Esophagus muscularis mucosa (tissue), 4 donors: Measurements from ENCODE around the gene RPRD2. TPM values are rescaled to one million over a fixed set of nuclear protein-coding genes. Genes with fewer than 3 reads are reported as not detected.

Source experiments
- DNase-seq: peaks from one replicate; pipeline ENCODE4 v3.0.0-alpha.2; 2017; ENCODE audit errors: extremely low spot score
- H3K27ac ChIP-seq, 4 donors: fragments of 200-600 bp; sonication (generic); replicated peaks in 1 of 4; 1 replicate in 3 of 4; 2 replicates in 1 of 4; pipeline ENCODE4 v1.5.1; 2016 to 2019; ENCODE audit warnings: mild to moderate bottlenecking in 1 of 4
- H3K27me3 ChIP-seq, 4 donors: fragments of 200-600 bp; sonication (generic); one replicate each; pipeline versions ENCODE4 v1.5.1 to v1.6.0; 2016 to 2019
- H3K36me3 ChIP-seq, 4 donors: fragments of 200-600 bp; sonication (generic); one replicate each; pipeline ENCODE4 v1.5.1; 2016 to 2019
- H3K4me1 ChIP-seq, 4 donors: fragments of 200-600 bp; sonication (generic); one replicate each; pipeline ENCODE4 v1.5.1; 2016 to 2019
- H3K4me3 ChIP-seq, 4 donors: fragments of 200-600 bp; sonication (generic); 1 replicate in 2 of 4; 2 replicates in 2 of 4; pipeline ENCODE4 v1.5.1; 2016 to 2019; ENCODE audit warnings: mild to moderate bottlenecking in 4 of 4, moderate library complexity in 1 of 4
- H3K9me3 ChIP-seq, 4 donors: fragments of 200-600 bp; sonication (generic); 1 replicate in 3 of 4; 2 replicates in 1 of 4; pipeline ENCODE4 v1.5.1; 2016 to 2019
- EP300 ChIP-seq: sonication (generic); formaldehyde crosslinking; IDR thresholded peaks from one replicate; pipeline ENCODE4 v1.6.1; 2017; ENCODE audit warnings: antibody characterized with exemption
- POLR2A ChIP-seq: fragments of 450-650 bp; IDR thresholded peaks from one replicate; pipeline ENCODE4 v1.6.1; 2017; ENCODE audit warnings: antibody characterized with exemption, moderate library complexity, mild to moderate bottlenecking, low read depth
- POLR2AphosphoS5 ChIP-seq, 2 donors: sonication (generic); formaldehyde crosslinking; IDR thresholded peaks; one replicate each; pipeline ENCODE4 v1.6.1; 2017; ENCODE audit warnings: antibody characterized with exemption in 2 of 2
- WGBS: methylation state at CpG from one replicate; pipeline ENCODE4 v1.1.5; 2018; 5-methylcytosine and 5-hydroxymethylcytosine counted together
- intact Hi-C: fragments of 100-400 bp; cut with DNase I; formaldehyde crosslinking; loops from one replicate; pipeline ENCODE4 v1.15.1; 2023
- total RNA-seq, 4 donors: library from RNA; depleted of rRNA; stranded (reverse); fragments of >200 nt; gene quantifications; one replicate each; pipeline versions ENCODE4 v1.1.0 to v1.2.1, GENCODE V29; 2016
- TF ChIP-seq, protein P1 (sequence below), 3 experiments: fragments of 200-600 bp in 2 of 3; fragments of 450-650 bp in 1 of 3; sonication (generic) in 2 of 3; IDR thresholded peaks; one replicate each; pipeline ENCODE4 v1.5.1; 2017 to 2019; ENCODE audit warnings: antibody characterized with exemption in 3 of 3, mild to moderate bottlenecking in 2 of 3, moderate library complexity in 1 of 3

RPRD2 gene
- total RNA-seq, 4 donors from 2014 or later: 20.0 to 27.9 (median 24.8) TPM

DNA sequence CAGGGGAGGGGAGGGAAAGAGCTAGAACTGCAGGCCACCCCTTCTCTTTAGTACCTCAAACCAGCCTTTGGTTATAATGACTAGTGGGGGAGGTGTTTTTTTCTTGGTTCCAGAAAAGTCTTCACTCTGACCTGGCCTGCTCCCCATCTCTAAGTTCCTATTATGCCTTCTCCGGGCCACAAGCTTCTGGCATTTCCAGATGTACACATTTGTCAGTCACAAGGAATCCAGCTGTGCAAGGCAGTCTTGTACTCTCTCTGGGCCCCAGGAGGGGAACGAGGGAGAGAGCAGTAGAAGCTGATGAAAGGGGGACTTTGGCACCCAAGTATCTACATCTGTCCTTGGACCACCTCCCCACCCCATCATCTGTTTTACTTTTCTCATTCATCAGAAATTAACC is 148.9 kb downstream of the RPRD2 start:
- Histone ChIP-seq H3K27me3 (no peaks in the 10 kb centered on the region), H3K4me3 (no peak overlapping the region), H3K36me3 (peaks cover 0 to 25% (median 15%) of the 10 kb centered on the region in 4 donors), H3K4me1 (peaks cover 12 to 50% (median 47%) of the 10 kb centered on the region in 4 donors), H3K27ac (no peak overlapping the region), H3K9me3 (no peaks in the 10 kb centered on the region)
- intact Hi-C loops: loop anchor here (5.0 kb wide), 1 partner anchor 41 kb away; no protein-coding TSS in a partner anchor
- 46% methylated on average over 2 of the region's 2 CpGs for WGBS
- TF ChIP-seq POLR2A: no peak
- TF ChIP-seq EP300: no peak
- TF ChIP-seq POLR2AphosphoS5 (IDR thresholded peaks at IDR 0.05): no peak
- TF ChIP-seq, protein P1, sequence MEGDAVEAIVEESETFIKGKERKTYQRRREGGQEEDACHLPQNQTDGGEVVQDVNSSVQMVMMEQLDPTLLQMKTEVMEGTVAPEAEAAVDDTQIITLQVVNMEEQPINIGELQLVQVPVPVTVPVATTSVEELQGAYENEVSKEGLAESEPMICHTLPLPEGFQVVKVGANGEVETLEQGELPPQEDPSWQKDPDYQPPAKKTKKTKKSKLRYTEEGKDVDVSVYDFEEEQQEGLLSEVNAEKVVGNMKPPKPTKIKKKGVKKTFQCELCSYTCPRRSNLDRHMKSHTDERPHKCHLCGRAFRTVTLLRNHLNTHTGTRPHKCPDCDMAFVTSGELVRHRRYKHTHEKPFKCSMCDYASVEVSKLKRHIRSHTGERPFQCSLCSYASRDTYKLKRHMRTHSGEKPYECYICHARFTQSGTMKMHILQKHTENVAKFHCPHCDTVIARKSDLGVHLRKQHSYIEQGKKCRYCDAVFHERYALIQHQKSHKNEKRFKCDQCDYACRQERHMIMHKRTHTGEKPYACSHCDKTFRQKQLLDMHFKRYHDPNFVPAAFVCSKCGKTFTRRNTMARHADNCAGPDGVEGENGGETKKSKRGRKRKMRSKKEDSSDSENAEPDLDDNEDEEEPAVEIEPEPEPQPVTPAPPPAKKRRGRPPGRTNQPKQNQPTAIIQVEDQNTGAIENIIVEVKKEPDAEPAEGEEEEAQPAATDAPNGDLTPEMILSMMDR (IDR thresholded peaks at IDR 0.05): no peak
- DNase-seq: no peak

DNA sequence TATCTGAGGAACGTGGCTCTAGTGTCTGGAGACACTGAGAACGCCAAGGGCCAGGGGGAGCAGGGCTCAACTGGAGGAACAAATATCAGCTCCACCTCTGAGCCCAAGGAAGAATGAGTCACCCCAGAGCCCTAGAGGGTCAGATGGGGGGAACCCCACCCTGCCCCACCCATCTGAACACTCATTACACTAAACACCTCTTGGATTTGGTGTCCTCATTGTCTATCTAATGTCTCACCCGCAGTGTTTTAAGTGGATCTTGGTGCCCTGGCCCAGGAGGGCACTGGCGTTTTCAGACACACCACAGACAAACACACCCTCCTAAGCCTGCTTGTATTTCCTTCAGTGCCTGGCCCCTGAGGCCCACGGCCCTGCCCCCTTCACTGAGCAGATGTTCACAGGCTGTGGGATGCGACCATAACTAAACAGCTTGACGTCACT is 149.4 kb downstream of the RPRD2 start:
- H3K9me3 ChIP-seq: no peaks in the 10 kb centered on the region
- 96% methylated on average over 7 of the region's 7 CpGs for WGBS
- DNase-seq: no peak
- intact Hi-C loops: loop anchor here (5.0 kb wide), 1 partner anchor 41 kb away; no protein-coding TSS in a partner anchor
- H3K36me3 ChIP-seq: peaks cover 0 to 25% (median 15%) of the 10 kb centered on the region in 4 donors
- H3K27me3 ChIP-seq: no peaks in the 10 kb centered on the region
- peaks cover 12 to 44% (median 42%) of the 10 kb centered on the region in 4 donors for H3K4me1 ChIP-seq
- no peak overlapping the region for H3K27ac ChIP-seq
- H3K4me3 ChIP-seq: no peak overlapping the region
- no peak for TF ChIP-seq POLR2AphosphoS5 (IDR thresholded peaks at IDR 0.05)
- TF ChIP-seq, protein P1 (IDR thresholded peaks at IDR 0.05): no peak
- TF ChIP-seq POLR2A: no peak
- no peak for TF ChIP-seq EP300

DNA sequence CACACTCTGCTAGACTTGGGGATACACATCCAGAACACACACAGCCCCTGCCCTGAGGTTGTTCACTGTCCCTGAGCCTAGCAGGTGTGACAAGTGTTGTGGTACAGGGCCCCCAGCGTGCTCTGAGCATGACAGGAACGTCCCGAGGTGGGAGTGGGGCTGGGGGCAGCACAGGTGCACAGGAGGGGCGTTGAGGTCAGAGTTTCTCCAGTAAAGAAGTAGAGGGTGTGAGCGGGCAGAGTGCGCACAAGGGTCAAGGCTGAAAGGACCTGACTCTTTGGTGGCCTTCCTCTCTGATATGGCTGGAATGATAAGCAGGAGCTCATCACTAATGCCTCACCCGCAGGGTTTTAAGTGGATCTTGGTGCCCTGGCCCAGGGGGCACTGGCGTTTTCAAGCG is 150.3 kb downstream of the RPRD2 start:
- TF ChIP-seq EP300: no peak
- TF ChIP-seq, protein P1 (IDR thresholded peaks at IDR 0.05): no peak
- no peak for TF ChIP-seq POLR2AphosphoS5 (IDR thresholded peaks at IDR 0.05)
- TF ChIP-seq POLR2A: no peak
- H3K27me3 ChIP-seq: no peaks in the 10 kb centered on the region
- no peak overlapping the region for H3K4me3 ChIP-seq
- WGBS: 92% methylated on average over 9 of the region's 9 CpGs
- no peak for DNase-seq
- H3K27ac ChIP-seq: peak overlapping the region in 2 of 4 donors; percentile 85 to 86
- H3K4me1 ChIP-seq: peaks cover 12 to 35% (median 34%) of the 10 kb centered on the region in 4 donors
- intact Hi-C loops: loop anchor here (5.0 kb wide), 1 partner anchor 42 kb away; no protein-coding TSS in a partner anchor
- H3K36me3 ChIP-seq: peaks cover 0 to 25% (median 15%) of the 10 kb centered on the region in 4 donors
- no peaks in the 10 kb centered on the region for H3K9me3 ChIP-seq

DNA sequence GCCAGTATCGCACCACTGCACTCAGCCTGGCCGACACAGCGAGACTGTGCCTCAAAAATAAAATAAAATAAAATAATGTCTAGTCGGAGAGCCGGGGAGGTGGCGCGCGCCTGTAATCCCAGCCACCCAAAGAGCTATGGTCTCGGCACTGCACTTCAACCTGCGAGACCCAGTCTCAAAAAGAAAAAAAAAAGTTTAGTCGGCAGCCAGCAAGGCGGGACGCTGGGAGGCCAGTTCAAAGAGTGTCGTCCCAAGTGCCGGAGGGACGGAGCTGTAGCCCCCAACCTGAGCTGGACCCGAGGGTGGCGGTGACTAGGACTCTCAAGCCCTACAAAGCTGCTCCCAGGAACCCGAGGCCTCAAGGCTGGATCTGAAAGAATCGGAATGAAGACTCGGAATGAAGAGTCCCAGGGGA is 151.0 kb downstream of the RPRD2 start:
- peaks cover 0 to 23% (median 15%) of the 10 kb centered on the region in 4 donors for H3K36me3 ChIP-seq
- no peaks in the 10 kb centered on the region for H3K27me3 ChIP-seq
- whole genome bisulfite sequencing: 25% methylated on average over 20 of the region's 21 CpGs
- peak overlapping the region; percentile 85 to 89 (median 87) for H3K27ac ChIP-seq
- no peak for DNase-seq
- no peaks in the 10 kb centered on the region for H3K9me3 ChIP-seq
- intact Hi-C loops: loop anchor here (5.0 kb wide), 1 partner anchor 43 kb away; no protein-coding TSS in a partner anchor
- H3K4me3 ChIP-seq: peak overlapping the region; percentile 56 to 70 (median 62)
- TF ChIP-seq EP300 (no peak), POLR2AphosphoS5 (IDR thresholded peaks at IDR 0.05) (no peak), POLR2A (no peak)
- TF ChIP-seq, protein P1 (IDR thresholded peaks at IDR 0.05): no peak
- H3K4me1 ChIP-seq: peaks cover 12 to 31% (median 30%) of the 10 kb centered on the region in 4 donors
